ENCODE measurements around the gene DBP.

DBP gene

DNA sequence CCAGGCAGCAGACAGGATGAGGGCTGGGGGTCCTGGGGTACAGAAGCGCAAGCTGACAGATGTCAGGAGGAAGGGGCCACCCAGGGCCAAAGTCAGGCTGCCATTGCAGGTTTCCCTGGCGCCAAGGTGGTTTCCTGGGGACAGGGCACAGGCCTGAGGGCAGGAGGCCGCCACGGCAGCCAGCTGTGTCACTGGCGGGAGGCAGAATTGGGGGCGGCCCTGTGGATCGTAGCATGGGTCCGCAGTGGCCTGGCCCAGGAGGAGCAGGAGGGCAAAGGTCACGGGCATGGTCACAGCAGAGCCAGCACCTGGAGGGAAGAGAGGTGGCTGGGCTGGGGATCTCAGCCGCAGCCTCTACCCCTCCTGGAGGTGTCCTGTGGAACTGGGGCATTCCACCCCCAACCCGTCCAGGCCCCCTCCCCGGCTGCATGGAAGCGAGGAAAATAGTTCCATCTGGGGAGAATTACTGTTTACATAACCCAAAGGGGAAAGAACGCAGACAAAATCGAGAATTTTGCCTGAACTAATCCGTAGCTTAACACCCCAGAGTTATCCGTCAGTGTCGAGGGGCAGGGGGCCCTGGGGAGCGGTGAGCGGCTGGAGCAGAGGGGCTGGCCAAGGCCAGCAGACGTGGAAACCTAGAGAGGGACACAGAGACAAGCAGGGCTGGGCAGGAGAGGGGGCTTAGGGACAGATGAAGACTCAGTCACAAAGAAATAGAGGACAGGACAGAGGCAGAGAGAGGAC, 33.7 kb upstream of the DBP start:
- Histone ChIP-seq H3K4me3 (ENCODE audit: low read depth, low read length, poor library complexity, severe bottlenecking) (no peak overlapping the region), H3K4me2 (ENCODE audit: low read length) (no peak overlapping the region), H3K27me3 (ENCODE audit: insufficient read depth, low read length) (0 out of 2 replicates have a peak, but pooled peaks cover 5% of the 10 kb centered on the region), H3K27ac (ENCODE audit: low read depth, low read length, poor library complexity, severe bottlenecking) (no peak overlapping the region), H3K9ac (ENCODE audit: low read length) (no peak overlapping the region), H2AFZ (ENCODE audit: low read length) (no peak overlapping the region), H3K9me2 (ENCODE audit: low read depth, low read length) (no peaks in the 10 kb centered on the region), H3F3A (ENCODE audit: insufficient read depth, low read length) (no peaks in the 10 kb centered on the region), H4K20me1 (ENCODE audit: insufficient read depth, low read length) (no peaks in the 10 kb centered on the region), H3K79me2 (ENCODE audit: insufficient read depth, low read length) (no peaks in the 10 kb centered on the region), H3K9me3 (ENCODE audit: low read length) (no peaks in the 10 kb centered on the region), H3K36me3 (ENCODE audit: insufficient read depth, low read length) (no peaks in the 10 kb centered on the region), H3K4me1 (ENCODE audit: insufficient read depth, low read length, severe bottlenecking) (peaks cover 6% of the 10 kb centered on the region)
- TF ChIP-seq EZH2 (IDR thresholded peaks at IDR 0.05; ENCODE audit: borderline replicate concordance, low read length) = no peak
- TF ChIP-seq, protein P1, sequence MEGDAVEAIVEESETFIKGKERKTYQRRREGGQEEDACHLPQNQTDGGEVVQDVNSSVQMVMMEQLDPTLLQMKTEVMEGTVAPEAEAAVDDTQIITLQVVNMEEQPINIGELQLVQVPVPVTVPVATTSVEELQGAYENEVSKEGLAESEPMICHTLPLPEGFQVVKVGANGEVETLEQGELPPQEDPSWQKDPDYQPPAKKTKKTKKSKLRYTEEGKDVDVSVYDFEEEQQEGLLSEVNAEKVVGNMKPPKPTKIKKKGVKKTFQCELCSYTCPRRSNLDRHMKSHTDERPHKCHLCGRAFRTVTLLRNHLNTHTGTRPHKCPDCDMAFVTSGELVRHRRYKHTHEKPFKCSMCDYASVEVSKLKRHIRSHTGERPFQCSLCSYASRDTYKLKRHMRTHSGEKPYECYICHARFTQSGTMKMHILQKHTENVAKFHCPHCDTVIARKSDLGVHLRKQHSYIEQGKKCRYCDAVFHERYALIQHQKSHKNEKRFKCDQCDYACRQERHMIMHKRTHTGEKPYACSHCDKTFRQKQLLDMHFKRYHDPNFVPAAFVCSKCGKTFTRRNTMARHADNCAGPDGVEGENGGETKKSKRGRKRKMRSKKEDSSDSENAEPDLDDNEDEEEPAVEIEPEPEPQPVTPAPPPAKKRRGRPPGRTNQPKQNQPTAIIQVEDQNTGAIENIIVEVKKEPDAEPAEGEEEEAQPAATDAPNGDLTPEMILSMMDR (IDR thresholded peaks at IDR 0.05; ENCODE audit: low read length) = no peak

DNA sequence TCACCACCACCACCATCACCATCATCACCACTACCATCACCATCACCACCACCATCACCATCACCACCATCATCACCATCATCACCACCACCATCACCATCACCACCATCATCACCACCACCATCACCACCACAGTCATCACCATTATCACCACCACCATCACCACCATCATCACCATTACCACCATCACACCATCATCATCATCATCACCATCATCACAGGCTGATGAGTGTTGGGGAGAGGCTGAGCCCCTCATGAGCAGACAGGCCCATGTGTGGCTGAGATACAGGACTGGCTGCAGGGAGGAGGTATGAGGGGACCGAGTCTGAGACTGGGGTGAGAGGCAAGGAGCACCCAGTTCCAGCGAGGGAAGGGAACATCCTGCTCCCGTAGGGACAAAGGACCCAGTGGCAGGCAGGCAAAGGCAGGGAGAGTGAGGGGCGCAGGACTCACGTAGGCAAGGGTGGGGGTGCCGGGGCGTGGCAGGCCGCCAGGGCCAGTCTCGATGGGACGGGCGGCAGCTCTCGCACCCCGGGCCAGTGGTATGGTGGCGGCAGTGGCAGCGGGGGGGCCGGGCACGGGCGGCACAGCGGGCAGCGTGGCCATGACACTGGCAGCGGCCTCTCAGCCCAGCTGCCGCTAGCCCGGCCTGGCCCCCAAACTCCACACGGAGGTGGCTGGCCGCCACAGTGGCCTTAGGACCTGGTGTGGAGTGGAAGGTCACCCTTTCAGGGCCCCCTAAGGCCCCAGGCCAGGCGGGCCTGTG, 32.9 kb upstream of the DBP start:
- Histone ChIP-seq H3K27me3 (ENCODE audit: insufficient read depth, low read length) (0 out of 2 replicates have a peak, but pooled peaks cover 5% of the 10 kb centered on the region), H3K79me2 (ENCODE audit: insufficient read depth, low read length) (no peaks in the 10 kb centered on the region), H2AFZ (ENCODE audit: low read length) (no peak overlapping the region), H4K20me1 (ENCODE audit: insufficient read depth, low read length) (no peaks in the 10 kb centered on the region), H3K27ac (ENCODE audit: low read depth, low read length, poor library complexity, severe bottlenecking) (no peak overlapping the region), H3K9me2 (ENCODE audit: low read depth, low read length) (no peaks in the 10 kb centered on the region), H3K9me3 (ENCODE audit: low read length) (no peaks in the 10 kb centered on the region), H3K4me2 (ENCODE audit: low read length) (no peak overlapping the region), H3K36me3 (ENCODE audit: insufficient read depth, low read length) (no peaks in the 10 kb centered on the region), H3K4me3 (ENCODE audit: low read depth, low read length, poor library complexity, severe bottlenecking) (no peak overlapping the region), H3F3A (ENCODE audit: insufficient read depth, low read length) (no peaks in the 10 kb centered on the region), H3K9ac (ENCODE audit: low read length) (no peak overlapping the region), H3K4me1 (ENCODE audit: insufficient read depth, low read length, severe bottlenecking) (peaks cover under 1% of the 10 kb centered on the region)
- no peak for TF ChIP-seq EZH2 (IDR thresholded peaks at IDR 0.05; ENCODE audit: borderline replicate concordance, low read length)
- TF ChIP-seq, protein P1 (IDR thresholded peaks at IDR 0.05; ENCODE audit: low read length) = no peak

GRCh38 chr19:48668761-48669160, 31.6 kb upstream of the DBP start:
- Histone ChIP-seq H4K20me1 (ENCODE audit: insufficient read depth, low read length) (no peaks in the 10 kb centered on the region), H3K9me2 (ENCODE audit: low read depth, low read length) (no peaks in the 10 kb centered on the region), H3K27me3 (ENCODE audit: insufficient read depth, low read length) (no peaks in the 10 kb centered on the region), H3F3A (ENCODE audit: insufficient read depth, low read length) (no peaks in the 10 kb centered on the region), H3K4me2 (ENCODE audit: low read length) (no peak overlapping the region), H3K27ac (ENCODE audit: low read depth, low read length, poor library complexity, severe bottlenecking) (no peak overlapping the region), H3K36me3 (ENCODE audit: insufficient read depth, low read length) (no peaks in the 10 kb centered on the region), H3K4me1 (ENCODE audit: insufficient read depth, low read length, severe bottlenecking) (no peaks in the 10 kb centered on the region), H2AFZ (ENCODE audit: low read length) (no peak overlapping the region), H3K4me3 (ENCODE audit: low read depth, low read length, poor library complexity, severe bottlenecking) (no peak overlapping the region), H3K79me2 (ENCODE audit: insufficient read depth, low read length) (no peaks in the 10 kb centered on the region), H3K9ac (ENCODE audit: low read length) (no peak overlapping the region), H3K9me3 (ENCODE audit: low read length) (no peaks in the 10 kb centered on the region)
- TF ChIP-seq EZH2 (IDR thresholded peaks at IDR 0.05; ENCODE audit: borderline replicate concordance, low read length) = no peak
- TF ChIP-seq, protein P1 (IDR thresholded peaks at IDR 0.05; ENCODE audit: low read length) = no peak

Measured in OCI-LY1 (cell line).